GM23338 (cell line): ENCODE data around the gene SPIRE2. TPM values are rescaled to one million over a fixed set of nuclear protein-coding genes. Genes with fewer than 3 reads are reported as not detected.

Experiments
- ATAC-seq: fragments of 200-7000 bp; cut with Tn5 transposase; 3 replicates; pipeline ENCODE4 v1.9.1; 2020
- DNase-seq: peaks from one replicate; pipeline ENCODE4 v3.0.0-alpha.2; 2015; ENCODE audit warnings: low spot score
- H2AFZ ChIP-seq: fragments of 200-600 bp; sonication (generic); 2 replicates; pipeline ENCODE4 v1.8.0; 2016; ENCODE audit warnings: antibody characterized with exemption, mild to moderate bottlenecking, moderate library complexity
- H3F3A ChIP-seq: fragments of 200-600 bp; sonication (generic); replicated peaks from 2 replicates; pipeline ENCODE4 v1.8.0; 2017; ENCODE audit warnings: antibody characterized with exemption, mixed run types, low read depth
- H3K27ac ChIP-seq: fragments of 200-600 bp; sonication (generic); 2 replicates; pipeline ENCODE4 v1.6.1; 2016; ENCODE audit warnings: low read depth
- H3K27me3 ChIP-seq: fragments of 200-600 bp; sonication (generic); 2 replicates; pipeline ENCODE4 v1.8.0; 2016; ENCODE audit warnings: mild to moderate bottlenecking, mixed run types, moderate library complexity; ENCODE audit not compliant: insufficient read depth
- H3K36me3 ChIP-seq: fragments of 200-600 bp; sonication (generic); 2 replicates; pipeline ENCODE4 v1.8.0; 2016; ENCODE audit warnings: mild to moderate bottlenecking; ENCODE audit not compliant: insufficient read depth
- H3K4me1 ChIP-seq: fragments of 200-600 bp; sonication (generic); 2 replicates; pipeline ENCODE4 v1.8.0; 2016; ENCODE audit warnings: mild to moderate bottlenecking, moderate library complexity; ENCODE audit not compliant: insufficient read depth
- H3K4me2 ChIP-seq: fragments of 200-600 bp; sonication (generic); 2 replicates; pipeline ENCODE4 v1.7.1; 2017; ENCODE audit warnings: mixed run types
- H3K4me3 ChIP-seq: fragments of 200-600 bp; sonication (generic); 2 replicates; pipeline ENCODE4 v1.6.1; 2016; ENCODE audit warnings: mixed run types
- H3K79me2 ChIP-seq: fragments of 200-600 bp; sonication (generic); replicated peaks from 2 replicates; pipeline ENCODE4 v1.8.0; 2017; ENCODE audit warnings: mild to moderate bottlenecking; ENCODE audit not compliant: insufficient read depth
- H3K9me2 ChIP-seq: fragments of 200-600 bp; sonication (generic); 2 replicates; pipeline ENCODE4 v1.8.0; 2017; ENCODE audit not compliant: insufficient read depth
- H4K20me1 ChIP-seq: fragments of 200-600 bp; sonication (generic); replicated peaks from 2 replicates; pipeline ENCODE4 v1.8.0; 2017; ENCODE audit warnings: mild to moderate bottlenecking; ENCODE audit not compliant: insufficient read depth
- H3K27ac Mint-ChIP-seq: 2 replicates; pipeline ENCODE4 v1.8.0; 2020; ENCODE audit warnings: inconsistent platforms, mild to moderate bottlenecking, moderate library complexity, mixed read lengths
- H3K27me3 Mint-ChIP-seq: 3 replicates; pipeline ENCODE4 v1.8.0; 2022; ENCODE audit warnings: low read depth, mild to moderate bottlenecking, moderate library complexity, mixed read lengths, inconsistent platforms; ENCODE audit not compliant: insufficient read depth, poor library complexity
- H3K36me3 Mint-ChIP-seq: 3 replicates; pipeline ENCODE4 v1.8.0; 2021; ENCODE audit warnings: low read depth, mild to moderate bottlenecking, inconsistent platforms, moderate library complexity, mixed read lengths
- H3K4me1 Mint-ChIP-seq: 3 replicates; pipeline ENCODE4 v1.8.0; 2020; ENCODE audit warnings: mild to moderate bottlenecking, inconsistent platforms, mixed read lengths
- H3K4me3 Mint-ChIP-seq: 3 replicates; pipeline ENCODE4 v1.8.0; 2021; ENCODE audit warnings: moderate library complexity, mild to moderate bottlenecking, inconsistent platforms, mixed read lengths
- H3K9me3 Mint-ChIP-seq: 3 replicates; pipeline ENCODE4 v1.8.0; 2020; ENCODE audit warnings: moderate library complexity, mild to moderate bottlenecking, inconsistent platforms, mixed read lengths
- CREB1 ChIP-seq: fragments of 250-450 bp; sonication (Bioruptor Pico); IDR thresholded peaks from 2 replicates; pipeline ENCODE4 v1.5.0; 2020; ENCODE audit warnings: low read depth, mild to moderate bottlenecking, moderate library complexity
- CTCF ChIP-seq, 2 experiments: fragments of 200-600 bp in 1 of 2; sonication (generic) in 1 of 2; conservative IDR thresholded peaks; 2 replicates each; pipeline versions ENCODE4 v1.5.1 to v1.6.1; 2016 to 2017; ENCODE audit warnings: antibody characterized with exemption in 2 of 2, low read depth in 2 of 2, mild to moderate bottlenecking in 2 of 2, moderate library complexity in 1 of 2
- ETS1 ChIP-seq: IDR thresholded peaks from 2 replicates; pipeline ENCODE4 v1.6.1; 2016; ENCODE audit warnings: antibody characterized with exemption
- EZH2 ChIP-seq: fragments of 200-600 bp; sonication (generic); IDR thresholded peaks from one replicate; pipeline ENCODE4 v1.8.0; 2017; ENCODE audit warnings: antibody characterized with exemption, mild to moderate bottlenecking, low read depth; ENCODE audit not compliant: unreplicated experiment
- EZH2phosphoT487 ChIP-seq: fragments of 200-600 bp; sonication (generic); IDR thresholded peaks from one replicate; pipeline ENCODE4 v1.8.1; 2018; ENCODE audit warnings: antibody characterized with exemption; ENCODE audit not compliant: unreplicated experiment
- JUNB ChIP-seq: IDR thresholded peaks from one replicate; pipeline ENCODE4 v1.6.1; 2016; ENCODE audit warnings: antibody characterized with exemption; ENCODE audit not compliant: unreplicated experiment
- NANOG ChIP-seq: IDR thresholded peaks from 2 replicates; pipeline ENCODE4 v1.6.1; 2016; ENCODE audit warnings: antibody characterized with exemption, borderline replicate concordance
- POLR2AphosphoS5 ChIP-seq: IDR thresholded peaks from 2 replicates; pipeline ENCODE4 v1.6.1; 2016; ENCODE audit warnings: antibody characterized with exemption, low read depth
- REST ChIP-seq: IDR thresholded peaks from one replicate; pipeline ENCODE4 v1.6.1; 2018; ENCODE audit warnings: antibody characterized with exemption; ENCODE audit not compliant: unreplicated experiment
- STAT1 ChIP-seq: IDR thresholded peaks from one replicate; pipeline ENCODE4 v1.6.1; 2016; ENCODE audit warnings: antibody characterized with exemption; ENCODE audit not compliant: unreplicated experiment
- ZNF114 ChIP-seq: fragments of 250-450 bp; sonication (Bioruptor Pico); IDR thresholded peaks from 2 replicates; pipeline ENCODE4 v1.5.0; 2020; ENCODE audit warnings: mild to moderate bottlenecking, moderate library complexity
- ZNF331 ChIP-seq: fragments of 250-450 bp; sonication (Bioruptor Pico); IDR thresholded peaks from 2 replicates; pipeline ENCODE4 v1.5.0; 2020; ENCODE audit warnings: low read depth, mild to moderate bottlenecking, moderate library complexity
- ZNF462 ChIP-seq: fragments of 250-450 bp; sonication (Bioruptor Pico); IDR thresholded peaks from 2 replicates; pipeline ENCODE4 v1.5.0; 2020; ENCODE audit warnings: mild to moderate bottlenecking, moderate library complexity
- polyA plus RNA-seq: library from polyadenylated mRNA; unstranded; fragments of >200 nt; fragmentation: Nextera tagmentation; extraction: Ambion mirVana; gene quantifications from 2 replicates; pipeline ENCODE4 v1.2.1, GENCODE V29; 2016
- total RNA-seq: library from RNA; depleted of rRNA; stranded (reverse); fragments of >200 nt; shearing (Covaris generic); gene quantifications from 2 replicates; pipeline ENCODE4 v1.2.3, GENCODE V29; 2014

SPIRE2 gene
- total and polyA plus RNA-seq, 2 experiments from 2014 or later, result 5.0 to 15.2 TPM

GRCh38 chr16:89853306-89853993 is 25.2 kb downstream of the SPIRE2 start:
- Histone ChIP-seq H2AFZ (no peak overlapping the region), H4K20me1 (no peaks in the 10 kb centered on the region), H3K4me3 (no peak overlapping the region), H3K36me3 (no peaks in the 10 kb centered on the region), H3K9me2 (no peaks in the 10 kb centered on the region), H3K4me2 (no peak overlapping the region), H3F3A (no peaks in the 10 kb centered on the region), H3K79me2 (no peaks in the 10 kb centered on the region), H3K27me3 (no peaks in the 10 kb centered on the region), H3K4me1 (no peaks in the 10 kb centered on the region), H3K27ac (no peak overlapping the region)
- Mint-ChIP-seq H3K4me1 (no peaks in the 10 kb centered on the region; the same call in 2 of the 3 replicates), H3K27ac (no peak overlapping the region), H3K27me3 (no peaks in the 10 kb centered on the region), H3K9me3 (no peaks in the 10 kb centered on the region), H3K36me3 (no peaks in the 10 kb centered on the region), H3K4me3 (no peak overlapping the region)
- ATAC-seq, result no peak
- TF ChIP-seq REST, result no peak
- no peak for TF ChIP-seq EZH2phosphoT487
- TF ChIP-seq CTCF (conservative IDR thresholded peaks at IDR 0.05; ENCODE audit: low read depth in 2 of 2), result no peak
- TF ChIP-seq STAT1, result no peak
- no peak for TF ChIP-seq POLR2AphosphoS5
- TF ChIP-seq ZNF331 (CRISPR knock-in tag), result no peak
- TF ChIP-seq EZH2, result no peak
- no peak for TF ChIP-seq ETS1
- no peak for TF ChIP-seq JUNB
- TF ChIP-seq ZNF462 (CRISPR knock-in tag), result no peak
- no peak for TF ChIP-seq CREB1 (CRISPR knock-in tag)
- no peak for TF ChIP-seq NANOG
- no peak for TF ChIP-seq ZNF114 (CRISPR knock-in tag)
- no peak for DNase-seq
